LNCaP clone FGC (cell line): ENCODE data around the gene C2CD4C.
A peak's percentile ranks its signal among the peaks of the same experiment; 100 is the strongest.
"Not testable (repeated sequence)": the region's sequence is repeated elsewhere in the genome, so short reads cannot be mapped to it uniquely, and the experiment has no call there.

ENCODE experiments used
- DNase-seq: peaks from one replicate; pipeline ENCODE4 v3.0.0-alpha.2; 2011; ENCODE audit warnings: low read depth
- H3K4me3 ChIP-seq: 2 replicates; pipeline ENCODE4 v1.5.1; 2011; ENCODE audit warnings: mild to moderate bottlenecking, low read depth, low read length, control low read depth
- CTCF ChIP-seq: IDR thresholded peaks from 2 replicates; pipeline ENCODE4 v1.5.1; 2012; ENCODE audit warnings: mild to moderate bottlenecking; ENCODE audit not compliant: control insufficient read depth, insufficient read depth; ENCODE audit errors: extremely low read depth

The C2CD4C gene

GRCh38 chr19:383040-383439, 25.9 kb downstream of the C2CD4C start:
- H3K4me3 ChIP-seq, result no peak overlapping the region
- no peak for DNase-seq
- TF ChIP-seq CTCF, result no peak

DNA sequence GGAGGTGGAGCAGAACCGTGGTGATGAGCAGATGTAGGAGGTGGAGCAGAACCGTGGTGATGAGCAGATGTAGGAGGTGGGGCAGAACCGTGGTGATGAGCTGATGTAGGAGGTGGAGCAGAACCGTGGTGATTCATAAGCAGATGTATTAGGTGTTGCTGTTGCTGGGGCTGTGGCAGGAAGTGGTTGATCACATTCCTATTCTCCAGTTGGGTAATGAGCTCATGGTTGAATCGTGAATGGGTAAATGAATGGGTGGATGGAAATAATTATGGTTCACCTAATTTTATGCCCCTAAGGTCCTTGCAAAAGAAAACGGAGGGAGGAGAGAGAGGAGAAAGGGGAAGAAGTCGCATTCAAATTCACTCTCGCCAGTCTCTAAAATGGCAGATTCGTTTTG, 26.4 kb downstream of the C2CD4C start:
- DNase-seq, H3K4me3 ChIP-seq: not testable (repeated sequence)

DNA sequence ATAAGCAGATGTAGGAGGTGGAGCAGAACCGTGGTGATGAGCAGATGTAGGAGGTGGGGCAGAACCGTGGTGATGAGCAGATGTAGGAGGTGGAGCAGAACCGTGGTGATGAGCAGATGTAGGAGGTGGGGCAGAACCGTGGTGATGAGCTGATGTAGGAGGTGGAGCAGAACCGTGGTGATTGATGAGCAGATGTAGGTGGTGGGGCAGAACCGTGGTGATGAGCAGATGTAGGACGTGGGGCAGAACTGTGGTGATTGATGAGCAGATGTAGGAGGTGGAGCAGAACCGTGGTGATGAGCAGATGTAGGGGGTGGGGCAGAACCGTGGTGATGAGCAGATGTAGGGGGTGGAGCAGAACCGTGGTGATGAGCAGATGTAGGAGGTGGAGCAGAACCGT, 27.0 kb downstream of the C2CD4C start:
- not testable (repeated sequence) for H3K4me3 ChIP-seq, DNase-seq

GRCh38 chr19:380618-381219, 28.2 kb downstream of the C2CD4C start:
- not testable (repeated sequence) for DNase-seq, H3K4me3 ChIP-seq

GRCh38 chr19:379796-380195, 29.2 kb downstream of the C2CD4C start:
- DNase-seq, result no peak
- TF ChIP-seq CTCF, result no peak
- no peak overlapping the region for H3K4me3 ChIP-seq

DNA sequence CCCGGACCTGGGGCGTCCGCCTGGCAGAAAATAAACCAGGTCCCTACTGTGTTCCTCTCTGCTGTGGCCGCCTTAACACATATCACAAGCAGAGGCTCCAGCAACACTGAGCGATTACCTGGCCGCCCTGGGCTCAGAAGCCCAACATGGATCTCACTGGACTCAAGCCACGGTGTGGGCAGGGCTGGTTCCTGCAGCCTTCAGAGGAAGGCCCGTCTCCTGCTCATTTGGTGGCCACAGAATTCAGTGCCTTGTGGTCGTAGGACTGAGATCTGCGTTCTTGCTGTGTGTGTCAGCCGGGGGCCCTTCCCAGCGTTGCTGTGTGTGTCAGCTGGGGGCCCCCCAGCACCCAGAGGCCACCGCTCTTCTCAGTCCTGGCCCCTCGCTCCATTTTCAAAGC, 30.2 kb downstream of the C2CD4C start:
- TF ChIP-seq CTCF, result no peak
- H3K4me3 ChIP-seq, result no peak overlapping the region

GRCh38 chr19:377801-378581, 31.0 kb downstream of the C2CD4C start:
- H3K4me3 ChIP-seq, result no peak overlapping the region
- no peak for DNase-seq
- TF ChIP-seq CTCF, result peak; percentile 33; the same call in 1 of the 2 replicates

More for the DNA sequence above, 30.2 kb downstream of the C2CD4C start:
- no peak for DNase-seq

- no peak overlapping the region for H3K4me3 ChIP-seq
- DNase-seq, result no peak
- TF ChIP-seq CTCF, result no peak
Observed at GRCh38 chr19:376111-376470, 32.9 kb downstream of the C2CD4C start.
